Calu3 (cell line): ENCODE results near the gene ANKS1A. TPM values are rescaled to one million over a fixed set of nuclear protein-coding genes. Genes with fewer than 3 reads are reported as not detected.

Experiments used
- BruUV-seq: library from RNA; stranded (reverse); fragments of 400-500 nt; replicated peaks from 2 replicates; lab custom pipeline; 2021; lab: Mats Ljungman, UMichigan
- CTCF ChIA-PET: fragments of 300-600 bp; sonication (Branson Sonifier 250); formaldehyde crosslinking; loops from one replicate; lab custom pipeline; 2022; ENCODE audit warnings: antibody characterized with exemption; lab: Charles Lee
- DNase-seq: peaks from one replicate; pipeline ENCODE4 v3.0.0; 2022
- H3K27ac Mint-ChIP-seq: one replicate; pipeline ENCODE4 v1.8.0; 2022; ENCODE audit warnings: mixed read lengths; ENCODE audit not compliant: unreplicated experiment
- H3K27me3 Mint-ChIP-seq: one replicate; pipeline ENCODE4 v1.8.0; 2022; ENCODE audit warnings: mixed read lengths; ENCODE audit not compliant: unreplicated experiment
- H3K36me3 Mint-ChIP-seq: one replicate; pipeline ENCODE4 v1.8.0; 2022; ENCODE audit warnings: mild to moderate bottlenecking, moderate library complexity, mixed read lengths; ENCODE audit not compliant: insufficient read depth, unreplicated experiment
- H3K4me1 Mint-ChIP-seq: one replicate; pipeline ENCODE4 v1.8.0; 2022; ENCODE audit warnings: mild to moderate bottlenecking, low read depth, mixed read lengths; ENCODE audit not compliant: unreplicated experiment
- H3K4me3 Mint-ChIP-seq: one replicate; pipeline ENCODE4 v1.8.0; 2022; ENCODE audit warnings: mild to moderate bottlenecking, low read depth, moderate library complexity, mixed read lengths; ENCODE audit not compliant: unreplicated experiment
- H3K9me3 Mint-ChIP-seq: one replicate; pipeline ENCODE4 v1.8.0; 2022; ENCODE audit warnings: low read depth, mixed read lengths; ENCODE audit not compliant: unreplicated experiment
- intact Hi-C: fragments of 100-400 bp; cut with micrococcal nuclease; formaldehyde crosslinking; loops from one replicate; pipeline ENCODE4 v1.10.0; 2022; ENCODE audit not compliant: unreplicated experiment
- total RNA-seq: library from RNA; stranded (reverse); gene quantifications from 2 replicates; pipeline ENCODE4 v1.2.3, GENCODE V29; 2022
- TF ChIP-seq, protein P1 (sequence below): fragments of 200-600 bp; IDR thresholded peaks from one replicate; pipeline ENCODE4 v1.8.0; 2022; ENCODE audit warnings: antibody characterized with exemption; ENCODE audit not compliant: unreplicated experiment

The ANKS1A gene
- total RNA-seq, 1 experiment from 2014 or later, result 60.3 TPM

DNA sequence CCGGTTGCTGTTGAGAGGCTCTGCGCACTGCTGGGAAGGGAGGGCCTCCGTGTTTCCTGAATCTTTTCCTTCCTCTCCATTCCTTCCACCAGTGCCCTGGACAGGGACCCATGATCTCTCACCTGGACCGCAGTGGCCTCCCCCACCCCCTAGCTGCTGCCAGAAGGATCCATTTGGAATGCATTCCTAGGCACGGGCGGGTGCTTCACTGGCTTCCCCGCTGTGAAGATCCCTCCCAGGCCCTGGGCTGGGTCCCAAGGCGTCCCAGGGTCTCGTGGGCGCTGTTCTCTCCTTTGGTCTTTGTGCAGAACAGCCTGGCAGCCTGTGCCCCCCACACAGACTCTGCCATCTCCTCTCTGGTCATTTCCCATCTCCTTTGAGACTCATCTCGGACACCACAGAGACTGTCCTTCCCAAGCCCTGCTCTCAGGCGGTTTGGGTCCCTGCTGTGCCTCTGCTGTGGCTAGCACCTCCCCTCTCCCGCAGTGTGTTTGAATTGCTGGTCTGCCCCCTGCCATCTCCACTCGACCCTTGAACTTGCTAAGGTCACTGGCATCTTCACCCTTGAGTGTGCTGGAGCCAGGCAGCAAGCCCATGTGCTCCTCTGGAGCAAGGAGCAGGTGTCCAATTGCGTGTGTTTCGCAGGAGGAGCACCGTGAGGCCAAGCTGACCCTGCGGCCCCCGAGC is 193.1 kb downstream of the ANKS1A start:
- no peak for DNase-seq
- H3K4me1 Mint-ChIP-seq, result no peaks in the 10 kb centered on the region

GRCh38 chr6:35082733-35083403 is 193.8 kb downstream of the ANKS1A start:
- Mint-ChIP-seq H3K27me3 (no peaks in the 10 kb centered on the region), H3K9me3 (no peaks in the 10 kb centered on the region), H3K4me3 (no peak overlapping the region), H3K36me3 (peaks cover 19% of the 10 kb centered on the region), H3K27ac (no peak overlapping the region), H3K4me1 (no peaks in the 10 kb centered on the region)
- TF ChIP-seq, protein P1, sequence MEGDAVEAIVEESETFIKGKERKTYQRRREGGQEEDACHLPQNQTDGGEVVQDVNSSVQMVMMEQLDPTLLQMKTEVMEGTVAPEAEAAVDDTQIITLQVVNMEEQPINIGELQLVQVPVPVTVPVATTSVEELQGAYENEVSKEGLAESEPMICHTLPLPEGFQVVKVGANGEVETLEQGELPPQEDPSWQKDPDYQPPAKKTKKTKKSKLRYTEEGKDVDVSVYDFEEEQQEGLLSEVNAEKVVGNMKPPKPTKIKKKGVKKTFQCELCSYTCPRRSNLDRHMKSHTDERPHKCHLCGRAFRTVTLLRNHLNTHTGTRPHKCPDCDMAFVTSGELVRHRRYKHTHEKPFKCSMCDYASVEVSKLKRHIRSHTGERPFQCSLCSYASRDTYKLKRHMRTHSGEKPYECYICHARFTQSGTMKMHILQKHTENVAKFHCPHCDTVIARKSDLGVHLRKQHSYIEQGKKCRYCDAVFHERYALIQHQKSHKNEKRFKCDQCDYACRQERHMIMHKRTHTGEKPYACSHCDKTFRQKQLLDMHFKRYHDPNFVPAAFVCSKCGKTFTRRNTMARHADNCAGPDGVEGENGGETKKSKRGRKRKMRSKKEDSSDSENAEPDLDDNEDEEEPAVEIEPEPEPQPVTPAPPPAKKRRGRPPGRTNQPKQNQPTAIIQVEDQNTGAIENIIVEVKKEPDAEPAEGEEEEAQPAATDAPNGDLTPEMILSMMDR, result no peak
- intact Hi-C loops, result no loop called here
- no peak for DNase-seq
- CTCF ChIA-PET, result interaction anchor here (0.6 kb wide), 1 partner anchor 18 kb away, joined by 4 read pairs; no protein-coding TSS in a partner anchor
- BruUV-seq, result no TSS peak

More for the DNA sequence above, 193.1 kb downstream of the ANKS1A start:
- BruUV-seq, result no TSS peak
- Mint-ChIP-seq H3K27me3 (no peaks in the 10 kb centered on the region), H3K9me3 (no peaks in the 10 kb centered on the region), H3K36me3 (peaks cover 18% of the 10 kb centered on the region), H3K27ac (no peak overlapping the region), H3K4me3 (no peak overlapping the region)
- TF ChIP-seq, protein P1, result no peak
- intact Hi-C loops, result no loop called here
- CTCF ChIA-PET, result no interaction called here

DNA sequence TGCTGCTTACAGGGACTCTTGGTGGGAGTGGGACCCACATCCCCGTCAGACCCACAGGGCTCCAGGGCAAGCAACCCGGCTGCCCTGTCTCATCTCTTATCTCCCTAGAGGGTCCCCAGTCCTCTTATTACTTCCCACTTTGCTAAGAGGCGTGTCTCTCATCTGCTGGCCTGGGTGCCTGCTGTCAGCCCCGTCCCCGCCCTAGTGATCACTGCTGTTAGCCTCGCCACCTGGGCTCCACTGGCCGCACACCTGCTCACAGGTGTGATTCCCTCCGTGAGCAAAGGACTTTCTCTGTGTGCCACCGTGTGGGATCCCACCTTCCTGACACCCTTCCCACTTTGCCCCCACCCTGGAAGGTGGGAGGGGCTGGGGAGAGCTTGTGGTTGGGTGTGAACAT is 194.5 kb downstream of the ANKS1A start:
- TF ChIP-seq, protein P1, result no peak
- Mint-ChIP-seq H3K4me3 (no peak overlapping the region), H3K27ac (no peak overlapping the region), H3K27me3 (no peaks in the 10 kb centered on the region), H3K36me3 (peaks cover 26% of the 10 kb centered on the region), H3K4me1 (no peaks in the 10 kb centered on the region), H3K9me3 (no peaks in the 10 kb centered on the region)
- BruUV-seq, result no TSS peak
- intact Hi-C loops, result no loop called here
- DNase-seq, result no peak
- CTCF ChIA-PET, result no interaction called here

DNA sequence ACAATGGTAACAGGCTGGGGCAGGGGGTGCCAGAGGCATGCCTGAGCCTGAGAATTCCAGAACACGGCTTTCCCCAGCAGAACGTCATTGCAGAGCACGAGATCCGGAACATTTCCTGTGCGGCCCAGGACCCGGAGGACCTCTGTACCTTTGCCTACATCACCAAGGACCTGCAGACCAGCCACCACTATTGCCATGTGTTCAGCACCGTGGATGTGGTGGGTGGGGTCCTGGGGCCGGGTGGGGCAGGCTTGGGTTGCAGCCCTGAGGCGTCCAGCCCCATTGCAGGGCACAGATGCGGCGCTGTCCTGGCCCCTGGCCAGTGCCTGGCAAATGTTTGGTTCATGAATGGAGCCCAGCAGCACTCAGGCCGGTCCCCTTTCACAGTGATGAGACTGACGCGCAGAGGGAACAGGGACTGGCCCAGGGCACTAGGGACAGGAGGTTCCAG is 195.0 kb downstream of the ANKS1A start:
- Mint-ChIP-seq H3K9me3 (no peaks in the 10 kb centered on the region), H3K36me3 (peaks cover 29% of the 10 kb centered on the region), H3K27me3 (no peaks in the 10 kb centered on the region), H3K4me3 (no peak overlapping the region), H3K4me1 (no peaks in the 10 kb centered on the region), H3K27ac (no peak overlapping the region)
- BruUV-seq, result no TSS peak
- DNase-seq, result no peak
- TF ChIP-seq, protein P1, result no peak
- CTCF ChIA-PET, result no interaction called here
- intact Hi-C loops, result no loop called here
